NT2/D1 (cell line): Measurements from ENCODE around the gene HCN2.

Source experiments
- DNase-seq: peaks from one replicate; pipeline ENCODE4 v3.0.0-alpha.2; 2011; ENCODE audit warnings: low read depth, low spot score
- H3K27me3 ChIP-seq: 2 replicates; pipeline ENCODE4 v1.6.0; 2011; ENCODE audit warnings: mild to moderate bottlenecking; ENCODE audit not compliant: insufficient read length, insufficient read depth
- H3K36me3 ChIP-seq: 2 replicates; pipeline ENCODE4 v1.6.1; 2011; ENCODE audit warnings: mild to moderate bottlenecking, low read length, mixed read lengths; ENCODE audit not compliant: insufficient read depth, insufficient read length
- H3K4me1 ChIP-seq: 2 replicates; pipeline ENCODE4 v1.5.1; 2011; ENCODE audit not compliant: insufficient read depth, insufficient read length
- H3K4me3 ChIP-seq: 2 replicates; pipeline ENCODE4 v1.5.1; 2011; ENCODE audit warnings: low read depth; ENCODE audit not compliant: insufficient read length
- H3K9ac ChIP-seq: 2 replicates; pipeline ENCODE4 v1.6.0; 2011; ENCODE audit warnings: low read depth; ENCODE audit not compliant: insufficient read length
- H3K9me3 ChIP-seq: 2 replicates; pipeline ENCODE4 v1.5.1; 2011; ENCODE audit warnings: mild to moderate bottlenecking, low read length; ENCODE audit not compliant: insufficient read depth
- SUZ12 ChIP-seq: IDR thresholded peaks from 2 replicates; pipeline ENCODE4 v1.6.1; 2011; ENCODE audit not compliant: insufficient read length, insufficient read depth; ENCODE audit errors: extremely low read depth
- YY1 ChIP-seq: IDR thresholded peaks from 2 replicates; pipeline ENCODE4 v1.6.1; 2011; ENCODE audit not compliant: insufficient read length, insufficient read depth
- ZNF274 ChIP-seq: IDR thresholded peaks from 2 replicates; pipeline ENCODE4 v1.6.1; 2011; ENCODE audit warnings: mild to moderate bottlenecking, low read depth, low read length

HCN2 gene

GRCh38 chr19:647566-648284, 58.0 kb downstream of the HCN2 start:
- Histone ChIP-seq H3K4me1 (peaks cover 2% of the 10 kb centered on the region), H3K9me3 (no peaks in the 10 kb centered on the region), H3K9ac (no peak overlapping the region), H3K27me3 (no peaks in the 10 kb centered on the region), H3K36me3 (peaks cover 84% of the 10 kb centered on the region), H3K4me3 (no peak overlapping the region)
- DNase-seq = no peak
- no peak for TF ChIP-seq ZNF274
- no peak for TF ChIP-seq SUZ12
- no peak for TF ChIP-seq YY1

GRCh38 chr19:648305-648704, 58.6 kb downstream of the HCN2 start:
- Histone ChIP-seq H3K36me3 (peaks cover 86% of the 10 kb centered on the region), H3K4me1 (peaks cover 3% of the 10 kb centered on the region)
- TF ChIP-seq ZNF274 (no peak), SUZ12 (no peak), YY1 (no peak)

GRCh38 chr19:648904-649801, 59.5 kb downstream of the HCN2 start:
- no peak overlapping the region for H3K4me3 ChIP-seq
- H3K9me3 ChIP-seq = no peaks in the 10 kb centered on the region
- no peak overlapping the region for H3K9ac ChIP-seq
- DNase-seq = no peak
- peaks cover 91% of the 10 kb centered on the region for H3K36me3 ChIP-seq
- no peaks in the 10 kb centered on the region for H3K27me3 ChIP-seq
- no peak for TF ChIP-seq YY1
- no peak for TF ChIP-seq ZNF274
- TF ChIP-seq SUZ12 = no peak
- H3K4me1 ChIP-seq = peaks cover 11% of the 10 kb centered on the region

More at GRCh38 chr19:648305-648704, 58.6 kb downstream of the HCN2 start:
- Histone ChIP-seq H3K27me3 (no peaks in the 10 kb centered on the region), H3K9ac (no peak overlapping the region), H3K4me3 (no peak overlapping the region), H3K9me3 (no peaks in the 10 kb centered on the region)
- no peak for DNase-seq

- DNase-seq = no peak
Observed at GRCh38 chr19:650121-650520, 60.4 kb downstream of the HCN2 start.

GRCh38 chr19:651114-651818, 61.6 kb downstream of the HCN2 start:
- no peak overlapping the region for H3K9ac ChIP-seq
- peaks cover 16% of the 10 kb centered on the region for H3K4me1 ChIP-seq
- no peaks in the 10 kb centered on the region for H3K27me3 ChIP-seq
- H3K36me3 ChIP-seq = peaks cover 90% of the 10 kb centered on the region
- no peak for TF ChIP-seq SUZ12
- no peak for TF ChIP-seq ZNF274
- no peak for TF ChIP-seq YY1
- no peak overlapping the region for H3K4me3 ChIP-seq
- DNase-seq = no peak
- H3K9me3 ChIP-seq = no peaks in the 10 kb centered on the region

More at GRCh38 chr19:650121-650520, 60.4 kb downstream of the HCN2 start:
- Histone ChIP-seq H3K36me3 (peaks cover 90% of the 10 kb centered on the region), H3K4me1 (peaks cover 15% of the 10 kb centered on the region), H3K4me3 (no peak overlapping the region), H3K27me3 (no peaks in the 10 kb centered on the region), H3K9ac (no peak overlapping the region), H3K9me3 (no peaks in the 10 kb centered on the region)
- TF ChIP-seq YY1 (no peak), ZNF274 (no peak), SUZ12 (no peak)

GRCh38 chr19:651991-652390, 62.3 kb downstream of the HCN2 start:
- peaks cover 19% of the 10 kb centered on the region for H3K4me1 ChIP-seq
- H3K4me3 ChIP-seq = no peak overlapping the region
- H3K9me3 ChIP-seq = no peaks in the 10 kb centered on the region
- no peak for TF ChIP-seq YY1
- TF ChIP-seq ZNF274 = no peak
- no peak for TF ChIP-seq SUZ12
- H3K36me3 ChIP-seq = peaks cover 86% of the 10 kb centered on the region
- H3K9ac ChIP-seq = peak overlapping the region; percentile 10
- H3K27me3 ChIP-seq = no peaks in the 10 kb centered on the region
- DNase-seq = no peak
